ENCODE data around the gene ZNF534. TPM values are rescaled to one million over a fixed set of nuclear protein-coding genes. Genes with fewer than 3 reads are reported as not detected.

Gene ZNF534
- total RNA-seq, 3 donors from 2014 or later (not counting 1 experiment from before 2014, with no cell fraction given), result 0.18 TPM; not detected in 2

DNA sequence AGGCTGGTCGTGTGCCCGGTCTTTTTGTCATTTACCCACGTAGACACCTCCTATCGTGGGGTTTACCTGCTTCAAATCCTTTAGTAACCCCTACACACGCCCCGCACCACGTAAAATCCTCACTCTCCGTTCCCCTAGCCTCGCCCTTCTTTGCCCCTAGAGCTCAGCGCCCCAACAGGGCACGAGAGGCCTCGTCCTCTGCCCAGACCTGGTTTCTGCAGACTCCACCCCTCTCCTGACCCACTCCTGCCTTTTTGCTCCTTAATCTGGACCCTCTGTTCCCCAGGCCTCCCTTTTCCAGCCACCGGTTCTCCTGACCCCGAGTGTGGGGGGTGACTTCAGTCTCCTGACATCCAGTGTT, 30.9 kb upstream of the ZNF534 start:
- no peaks in the 10 kb centered on the region for H3K27me3 Mint-ChIP-seq (ENCODE audit: low read depth in 2 of 2)
- intact Hi-C loops (cut with micrococcal nuclease), result loop anchor here (10.0 kb wide), 1 partner anchor 57 kb away; the partner anchor contains the start of gene ZNF578
- Histone ChIP-seq H3K9me3 (ENCODE audit: control insufficient read depth, insufficient read depth, low read length) (peaks cover 25% of the 10 kb centered on the region), H3K4me1 (ENCODE audit: control insufficient read depth, insufficient read depth, low read length) (peaks cover 12% of the 10 kb centered on the region), H3K27me3 (ENCODE audit: control insufficient read depth, insufficient read depth, low read length) (no peaks in the 10 kb centered on the region), H3K4me3 (ENCODE audit: low read length) (peak overlapping the region; percentile 64), H3K27ac (ENCODE audit: low read length) (peak overlapping the region; percentile 57), H3K36me3 (ENCODE audit: control insufficient read depth, insufficient read depth, low read length) (peaks cover 7% of the 10 kb centered on the region)
- peaks cover 22 to 28% of the 10 kb centered on the region in 2 donors for H3K4me1 Mint-ChIP-seq
- 13% methylated on average over 14 of the region's 14 CpGs for WGBS (ENCODE audit: insufficient coverage)
- peaks cover 3 to 4% of the 10 kb centered on the region in 2 donors for H3K9me3 Mint-ChIP-seq
- H3K36me3 Mint-ChIP-seq, result peaks cover 32% of the 10 kb centered on the region
- TF ChIP-seq, protein P1, sequence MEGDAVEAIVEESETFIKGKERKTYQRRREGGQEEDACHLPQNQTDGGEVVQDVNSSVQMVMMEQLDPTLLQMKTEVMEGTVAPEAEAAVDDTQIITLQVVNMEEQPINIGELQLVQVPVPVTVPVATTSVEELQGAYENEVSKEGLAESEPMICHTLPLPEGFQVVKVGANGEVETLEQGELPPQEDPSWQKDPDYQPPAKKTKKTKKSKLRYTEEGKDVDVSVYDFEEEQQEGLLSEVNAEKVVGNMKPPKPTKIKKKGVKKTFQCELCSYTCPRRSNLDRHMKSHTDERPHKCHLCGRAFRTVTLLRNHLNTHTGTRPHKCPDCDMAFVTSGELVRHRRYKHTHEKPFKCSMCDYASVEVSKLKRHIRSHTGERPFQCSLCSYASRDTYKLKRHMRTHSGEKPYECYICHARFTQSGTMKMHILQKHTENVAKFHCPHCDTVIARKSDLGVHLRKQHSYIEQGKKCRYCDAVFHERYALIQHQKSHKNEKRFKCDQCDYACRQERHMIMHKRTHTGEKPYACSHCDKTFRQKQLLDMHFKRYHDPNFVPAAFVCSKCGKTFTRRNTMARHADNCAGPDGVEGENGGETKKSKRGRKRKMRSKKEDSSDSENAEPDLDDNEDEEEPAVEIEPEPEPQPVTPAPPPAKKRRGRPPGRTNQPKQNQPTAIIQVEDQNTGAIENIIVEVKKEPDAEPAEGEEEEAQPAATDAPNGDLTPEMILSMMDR (IDR thresholded peaks at IDR 0.05), result no peak
- peak overlapping the region; percentile 89 to 97 for H3K27ac Mint-ChIP-seq
- ATAC-seq (peak in 2 of 3 donors; percentile 48 to 61), DNase-seq (no peak)
- H3K4me3 Mint-ChIP-seq, result peak overlapping the region; percentile 87

DNA sequence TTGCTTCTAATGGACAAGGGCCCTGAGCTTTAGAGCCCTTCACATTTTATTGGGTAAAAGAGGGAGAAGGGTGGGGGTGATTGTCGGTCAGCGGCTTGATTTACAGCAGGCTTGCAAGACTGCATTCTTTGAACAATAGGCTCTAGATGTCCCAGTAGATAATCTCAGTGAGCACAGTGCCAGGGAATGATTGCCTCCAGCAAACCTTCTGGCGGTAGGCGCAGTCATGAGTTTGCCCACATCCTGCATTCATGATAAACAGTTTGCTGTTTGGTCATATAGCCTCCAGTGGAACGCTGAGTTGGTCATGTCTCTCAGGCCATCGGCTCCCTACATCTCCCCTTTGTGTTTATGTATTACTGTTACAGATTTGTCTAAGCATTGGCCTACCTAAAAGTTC, 18.7 kb upstream of the ZNF534 start:
- no peak overlapping the region for H3K27ac ChIP-seq (ENCODE audit: low read length)
- H3K27ac Mint-ChIP-seq, result no peak overlapping the region
- H3K36me3 ChIP-seq (ENCODE audit: control insufficient read depth, insufficient read depth, low read length), result peaks cover 59% of the 10 kb centered on the region
- H3K4me1 ChIP-seq (ENCODE audit: control insufficient read depth, insufficient read depth, low read length), result no peaks in the 10 kb centered on the region
- peaks cover 74% of the 10 kb centered on the region for H3K36me3 Mint-ChIP-seq
- H3K27me3 ChIP-seq (ENCODE audit: control insufficient read depth, insufficient read depth, low read length), result no peaks in the 10 kb centered on the region
- ATAC-seq, result no peak
- no peak overlapping the region for H3K4me3 Mint-ChIP-seq
- TF ChIP-seq, protein P1 (IDR thresholded peaks at IDR 0.05), result no peak
- H3K9me3 ChIP-seq (ENCODE audit: control insufficient read depth, insufficient read depth, low read length), result peaks cover 54% of the 10 kb centered on the region
- H3K9me3 Mint-ChIP-seq, result peaks cover 4 to 10% of the 10 kb centered on the region in 2 donors
- DNase-seq, result no peak
- WGBS (ENCODE audit: insufficient coverage), result over 99% methylated on average over 6 of the region's 6 CpGs
- H3K4me3 ChIP-seq (ENCODE audit: low read length), result no peak overlapping the region
- intact Hi-C loops (cut with micrococcal nuclease), result no loop called here
- H3K4me1 Mint-ChIP-seq, result no peaks in the 10 kb centered on the region
- H3K27me3 Mint-ChIP-seq (ENCODE audit: low read depth in 2 of 2), result no peaks in the 10 kb centered on the region

DNA sequence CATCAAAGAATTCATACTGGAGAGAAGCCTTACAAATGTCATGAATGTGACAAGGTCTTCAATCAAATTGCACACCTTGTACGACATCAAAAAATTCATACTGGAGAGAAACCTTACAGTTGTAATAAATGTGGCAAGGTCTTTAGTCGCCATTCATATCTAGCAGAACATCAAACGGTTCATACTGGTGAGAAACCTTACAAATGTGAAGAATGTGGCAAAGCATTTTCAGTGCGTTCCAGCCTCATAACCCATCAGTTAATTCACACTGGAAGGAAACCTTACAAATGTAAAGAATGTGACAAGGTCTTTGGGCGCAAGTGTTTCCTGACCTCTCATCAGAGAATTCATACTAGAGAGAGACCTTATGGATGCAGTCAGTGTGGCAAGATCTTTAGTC, 13.2 kb upstream of the ZNF534 start:
- no peak overlapping the region for H3K4me3 ChIP-seq (ENCODE audit: low read length)
- Mint-ChIP-seq H3K9me3 (peaks cover 13 to 14% of the 10 kb centered on the region in 2 donors), H3K4me1 (no peaks in the 10 kb centered on the region), H3K36me3 (peaks cover 51% of the 10 kb centered on the region), H3K27ac (no peak overlapping the region), H3K27me3 (ENCODE audit: low read depth in 2 of 2) (no peaks in the 10 kb centered on the region), H3K4me3 (no peak overlapping the region)
- H3K27me3 ChIP-seq (ENCODE audit: control insufficient read depth, insufficient read depth, low read length), result no peaks in the 10 kb centered on the region
- intact Hi-C loops (cut with micrococcal nuclease), result no loop called here
- TF ChIP-seq, protein P1 (IDR thresholded peaks at IDR 0.05), result no peak
- H3K36me3 ChIP-seq (ENCODE audit: control insufficient read depth, insufficient read depth, low read length), result peaks cover 13% of the 10 kb centered on the region
- no peak for ATAC-seq
- 97% methylated on average over 4 of the region's 5 CpGs for WGBS (ENCODE audit: insufficient coverage)
- no peak overlapping the region for H3K27ac ChIP-seq (ENCODE audit: low read length)
- no peak for DNase-seq
- H3K4me1 ChIP-seq (ENCODE audit: control insufficient read depth, insufficient read depth, low read length), result no peaks in the 10 kb centered on the region
- peaks cover 80% of the 10 kb centered on the region for H3K9me3 ChIP-seq (ENCODE audit: control insufficient read depth, insufficient read depth, low read length)

DNA sequence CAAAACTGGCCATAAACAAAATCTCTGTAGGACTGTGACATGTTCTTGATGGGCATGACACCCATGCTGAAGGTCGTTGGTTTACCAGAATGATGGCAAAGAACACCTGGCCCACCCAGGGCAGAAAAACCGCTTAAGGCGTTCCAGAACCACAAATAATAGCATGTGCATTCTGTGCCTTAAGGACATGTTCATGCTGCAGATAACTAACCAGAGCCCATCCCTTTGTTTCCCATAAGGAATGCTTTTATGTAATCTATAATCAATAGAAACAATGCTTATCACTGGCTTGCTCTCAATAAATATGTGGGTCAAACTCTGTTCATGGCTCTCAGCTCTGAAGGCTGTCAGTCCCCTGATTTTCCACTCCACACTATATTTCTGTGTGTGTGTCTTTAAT, 13.2 kb downstream of the ZNF534 start:
- intact Hi-C loops (cut with micrococcal nuclease), result no loop called here
- Mint-ChIP-seq H3K4me3 (no peak overlapping the region), H3K9me3 (peaks cover 10% of the 10 kb centered on the region in 2 donors), H3K27ac (no peak overlapping the region), H3K4me1 (no peaks in the 10 kb centered on the region), H3K27me3 (ENCODE audit: low read depth in 2 of 2) (peaks cover 0 to 10% of the 10 kb centered on the region in 2 donors), H3K36me3 (peaks cover 14% of the 10 kb centered on the region)
- Histone ChIP-seq H3K4me3 (ENCODE audit: low read length) (no peak overlapping the region), H3K9me3 (ENCODE audit: control insufficient read depth, insufficient read depth, low read length) (peaks cover 34% of the 10 kb centered on the region), H3K4me1 (ENCODE audit: control insufficient read depth, insufficient read depth, low read length) (no peaks in the 10 kb centered on the region), H3K27me3 (ENCODE audit: control insufficient read depth, insufficient read depth, low read length) (no peaks in the 10 kb centered on the region), H3K27ac (ENCODE audit: low read length) (no peak overlapping the region), H3K36me3 (ENCODE audit: control insufficient read depth, insufficient read depth, low read length) (no peaks in the 10 kb centered on the region)
- 85% methylated on average over 3 of the region's 3 CpGs for WGBS (ENCODE audit: insufficient coverage)
- DNase-seq (no peak), ATAC-seq (no peak)
- TF ChIP-seq, protein P1 (IDR thresholded peaks at IDR 0.05), result no peak

All from natural killer cell (primary cell).